ENCODE data around the gene PPP4C.
"Not testable (repeated sequence)": the region's sequence is repeated elsewhere in the genome, so short reads cannot be mapped to it uniquely, and the experiment has no call there.

Gene PPP4C

GRCh38 chr16:30104090-30104489 is 28.3 kb downstream of the PPP4C start:
- no peak for DNase-seq

- DNase-seq = no peak
These were observed 28.7 kb downstream of the PPP4C start for GRCh38 chr16:30104492-30104891.

- no peak for DNase-seq
These were observed 32.5 kb downstream of the PPP4C start for GRCh38 chr16:30108059-30108850.

GRCh38 chr16:30110661-30111060 is 34.9 kb downstream of the PPP4C start:
- no peak for DNase-seq

DNA sequence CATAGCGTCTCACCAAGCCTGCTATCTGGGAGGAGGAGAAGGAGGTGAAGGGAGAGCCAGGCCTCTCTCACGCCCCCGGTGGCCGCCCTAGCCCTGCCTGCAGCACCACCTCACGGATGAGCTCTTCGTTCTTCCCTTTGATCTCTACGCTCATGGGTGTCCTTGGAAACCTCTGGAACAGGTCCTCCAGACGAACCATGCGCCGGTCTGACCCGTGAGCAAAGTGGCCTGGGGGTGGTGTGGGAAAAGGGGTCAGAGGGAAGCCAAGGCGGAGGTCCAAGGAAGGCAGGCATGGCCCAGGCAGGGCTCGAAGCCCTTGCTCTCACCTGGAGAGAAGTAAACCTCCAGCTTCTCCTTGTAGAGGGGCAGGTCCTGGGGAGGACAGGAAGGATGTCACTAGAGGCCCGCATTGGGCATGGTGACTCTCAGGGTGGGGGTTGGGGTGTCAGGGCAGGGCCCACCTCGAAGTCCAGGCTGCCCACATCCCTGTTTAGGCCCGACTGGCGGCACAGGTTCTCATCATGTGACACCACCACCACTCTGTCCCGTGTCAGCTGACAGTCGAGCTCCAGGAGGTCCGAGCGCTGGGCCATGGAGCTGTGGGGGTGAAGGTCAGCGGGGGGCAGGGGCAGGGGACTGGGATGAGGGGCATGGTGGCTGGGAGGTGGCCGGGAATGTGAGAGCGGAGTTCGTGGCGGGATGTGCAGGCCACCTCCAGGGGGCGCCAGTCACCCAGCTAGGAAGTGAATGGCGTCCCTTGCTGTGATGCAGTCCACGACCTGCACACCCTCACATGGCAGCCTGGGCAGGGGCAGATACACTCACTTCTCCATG is 36.6 kb downstream of the PPP4C start:
- peak; percentile 48 to 52 for DNase-seq

DNA sequence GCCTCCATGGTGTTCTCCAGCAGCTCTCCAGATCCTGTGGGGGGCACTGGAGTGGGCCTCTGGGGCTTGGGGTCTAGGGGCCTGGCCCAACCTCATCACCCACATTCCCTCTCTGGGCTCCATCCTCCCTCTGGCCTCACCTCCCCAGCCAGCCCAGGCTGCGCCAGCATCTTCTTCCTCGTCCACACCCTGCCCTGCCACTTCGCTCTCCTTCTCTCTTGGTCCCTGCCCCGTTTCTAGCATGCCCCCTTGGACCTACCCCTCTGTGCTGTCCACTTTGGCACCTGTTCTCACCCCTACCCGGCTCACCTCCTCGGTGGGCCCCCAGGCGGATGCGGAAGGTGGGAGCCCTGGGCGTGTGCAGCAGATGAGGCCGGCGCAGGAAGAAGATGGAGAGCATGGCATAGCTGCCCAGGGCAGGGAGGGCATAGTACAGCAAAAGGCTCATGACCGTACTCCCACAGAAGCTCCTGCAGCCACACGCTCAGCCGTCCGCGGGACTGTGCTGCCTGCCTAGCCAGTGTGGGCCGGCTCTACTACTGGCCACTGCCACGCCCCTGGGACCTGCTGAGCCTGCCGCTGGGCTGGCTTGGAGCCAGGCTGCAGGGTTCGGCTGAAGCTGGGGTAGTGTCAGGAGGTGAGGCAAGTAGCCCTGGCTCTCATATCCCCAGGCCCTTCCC is 37.4 kb downstream of the PPP4C start, which contains the start of gene GDPD3:
Gene GDPD3 (minus strand): TSS at position 507 of the 680 bp plus-strand sequence. CDS start 59 bp downstream, at position 448.
- DNase-seq = no peak

DNA sequence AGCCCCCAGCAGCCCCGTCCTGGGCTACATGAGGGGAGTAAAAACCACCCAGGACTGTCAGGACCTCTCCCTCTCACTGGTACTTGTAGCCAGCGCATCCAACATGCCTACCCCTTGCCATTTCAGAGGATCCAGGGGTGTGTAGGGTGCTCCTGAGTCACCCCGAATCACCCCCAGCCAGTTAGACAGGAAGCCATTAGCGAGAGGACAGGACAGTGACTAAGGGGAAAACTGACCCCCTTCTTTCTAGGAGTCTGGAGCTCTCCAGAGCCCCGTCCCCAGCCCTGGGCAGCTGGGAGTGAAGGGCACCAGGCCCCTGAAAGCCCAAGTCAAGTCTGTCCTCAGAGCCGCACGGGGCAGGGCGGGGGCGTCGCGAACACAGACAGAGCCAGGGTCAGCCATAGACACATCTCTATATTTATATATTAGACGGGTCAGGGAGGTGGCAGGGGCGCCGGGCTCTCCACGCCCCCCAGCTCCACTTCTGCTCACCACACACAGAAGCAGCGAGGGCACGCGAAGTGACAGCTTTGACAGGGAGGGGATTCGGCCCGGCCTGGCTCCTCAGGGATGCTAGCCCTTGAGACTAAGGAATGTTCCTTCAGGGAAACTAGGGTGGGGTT is 38.0 kb downstream of the PPP4C start:
- no peak for DNase-seq

DNA sequence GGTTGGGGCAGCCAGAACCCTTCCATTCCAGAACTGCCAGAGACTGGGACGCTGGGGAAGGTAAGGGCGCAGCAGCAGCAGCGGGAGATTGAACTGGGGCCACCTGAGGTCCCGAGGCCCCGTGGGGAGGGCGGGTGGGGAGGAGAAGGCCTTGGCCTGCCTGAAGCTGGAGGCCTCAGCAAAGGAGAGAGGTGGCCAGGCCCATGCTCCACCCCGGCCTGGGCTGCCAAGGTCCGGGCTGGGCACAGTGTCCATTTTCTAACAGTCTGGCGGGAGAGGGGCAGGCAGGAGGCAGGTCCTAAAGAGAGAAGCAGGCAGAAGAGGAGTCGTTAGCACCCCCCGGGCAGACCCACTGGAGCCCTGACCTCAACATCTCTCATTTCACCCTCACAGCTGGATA is 38.6 kb downstream of the PPP4C start:
- no peak for DNase-seq

DNA sequence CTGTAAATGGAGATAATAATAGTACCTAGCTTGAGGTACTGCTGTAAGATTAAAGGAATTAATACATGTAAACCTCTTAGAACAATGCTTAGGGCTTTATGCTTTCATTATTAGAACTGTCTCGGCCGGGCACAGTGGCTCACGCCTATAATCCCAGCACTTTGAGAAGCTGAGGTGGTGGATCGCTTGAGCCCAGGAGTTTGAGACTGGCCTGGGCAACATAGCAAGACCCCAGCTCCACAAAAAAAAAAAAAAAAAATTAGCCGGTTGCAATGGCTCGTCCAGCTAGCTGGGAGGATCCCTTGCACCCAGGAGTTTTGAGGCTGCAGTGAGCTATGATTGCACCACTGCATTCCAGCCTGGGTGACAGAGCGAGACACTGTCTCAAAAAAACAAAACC is 39.0 kb downstream of the PPP4C start:
- DNase-seq = not testable (repeated sequence)

DNA sequence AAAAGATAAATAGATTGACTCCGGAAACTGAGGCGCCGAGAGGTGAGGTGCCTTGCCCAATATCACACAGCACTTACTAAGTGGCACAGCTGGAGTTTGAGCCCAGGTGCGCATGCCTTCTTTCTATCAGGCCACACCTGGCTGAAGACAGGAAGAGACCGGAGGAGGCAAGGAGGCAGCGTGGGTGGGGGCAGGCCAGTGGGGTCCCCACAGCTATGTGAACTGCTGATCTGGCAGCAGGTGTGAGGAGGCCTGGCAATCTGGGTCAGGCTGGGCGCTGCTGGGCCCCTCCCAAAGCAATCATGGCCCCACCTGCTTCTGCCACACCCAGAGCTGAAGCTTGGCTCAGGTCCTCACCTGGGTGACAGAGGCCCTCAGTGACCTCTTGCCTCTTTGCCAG is 39.4 kb downstream of the PPP4C start:
- DNase-seq = peak in 1 of 2 donors; percentile 31

DNA sequence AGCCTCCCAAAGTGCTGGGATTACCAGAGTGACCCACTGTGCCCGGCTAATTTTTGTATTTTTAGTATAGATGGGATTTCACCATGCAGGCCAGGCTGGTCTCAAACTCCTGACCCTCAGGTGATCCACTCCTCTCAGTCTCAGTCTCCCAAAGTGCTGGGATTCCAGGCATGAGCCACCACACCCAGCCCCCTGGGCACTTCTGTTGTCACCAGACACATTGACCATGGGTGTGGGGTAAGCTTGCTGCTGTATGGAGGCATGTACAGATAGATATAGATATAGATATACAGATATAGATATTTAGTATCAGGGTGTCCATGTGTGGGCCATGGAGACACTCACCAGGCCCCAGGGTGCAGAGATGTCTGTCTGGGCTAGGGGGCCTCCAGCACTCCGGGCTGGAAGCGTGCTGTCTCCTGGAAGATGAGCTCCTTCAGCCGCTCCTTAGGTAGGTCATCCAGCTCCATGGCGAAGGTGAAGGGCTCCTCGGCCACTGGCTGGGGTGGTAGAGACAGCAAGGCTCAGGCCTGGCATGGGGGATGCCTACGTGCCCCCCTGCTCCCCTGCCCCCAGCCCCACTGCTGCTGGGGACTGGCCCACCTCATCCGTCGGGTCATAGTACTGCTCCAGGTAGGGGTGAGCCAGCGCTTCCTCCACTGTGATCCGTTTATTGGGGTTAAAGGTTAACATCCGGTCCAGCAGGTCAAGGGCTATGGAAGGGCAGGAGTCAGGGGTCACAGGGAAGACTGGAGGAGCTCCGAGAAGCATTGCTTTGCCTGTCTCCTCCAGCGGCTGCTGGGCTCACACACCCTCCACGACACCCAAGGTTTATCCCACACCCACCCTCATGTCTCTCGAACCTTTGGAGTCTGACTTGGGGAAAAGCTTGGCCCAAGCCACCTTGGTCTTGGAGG is 40.8 kb downstream of the PPP4C start:
- DNase-seq = no peak

DNA sequence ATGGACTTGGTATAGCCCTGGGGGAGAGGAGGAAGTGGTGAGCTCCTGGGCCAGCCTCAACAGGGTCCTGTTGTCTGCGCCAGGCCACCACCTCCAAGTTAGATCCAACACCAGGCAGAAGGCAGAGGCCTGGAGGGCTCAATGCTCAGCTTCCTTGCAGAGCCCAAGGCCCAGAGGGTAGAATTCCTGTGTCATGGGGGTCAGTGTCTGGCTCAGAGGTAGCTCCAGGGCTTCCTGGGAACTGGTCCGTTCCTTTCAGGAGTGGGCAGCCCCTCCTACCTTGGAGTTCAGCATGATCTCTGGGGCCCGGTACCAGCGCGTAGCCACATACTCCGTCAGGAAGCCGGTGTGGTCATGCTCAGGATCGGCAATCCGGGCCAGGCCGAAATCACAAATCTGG is 42.0 kb downstream of the PPP4C start:
- DNase-seq = no peak

- no peak for DNase-seq
These were observed 43.6 kb downstream of the PPP4C start for GRCh38 chr16:30119428-30119827.

GRCh38 chr16:30120340-30121105 is 44.7 kb downstream of the PPP4C start:
- DNase-seq = no peak

- DNase-seq = no peak
These were observed 46.2 kb downstream of the PPP4C start for GRCh38 chr16:30121741-30122571.

GRCh38 chr16:30122604-30123160 is 46.9 kb downstream of the PPP4C start:
- peak in 1 of 2 donors; percentile 19 for DNase-seq

DNA sequence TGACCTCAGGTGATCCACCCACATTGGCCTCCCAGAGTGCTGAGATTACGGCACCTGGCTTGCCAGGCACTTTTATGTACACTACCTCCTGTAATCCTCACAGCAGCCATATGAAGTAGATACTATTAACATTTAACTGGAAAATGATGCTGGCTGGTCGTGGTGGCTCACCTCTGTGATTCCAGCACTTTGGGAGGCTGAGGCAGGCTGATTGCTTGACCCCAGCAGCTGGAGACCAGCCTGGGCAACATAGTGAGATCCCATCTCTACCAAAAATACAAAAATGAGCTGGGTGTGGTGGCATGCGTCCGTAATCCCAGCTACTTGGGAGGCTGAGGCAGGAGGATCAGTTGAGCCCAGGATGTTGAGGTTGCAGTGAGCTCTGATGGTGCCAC is 49.2 kb downstream of the PPP4C start:
- DNase-seq = no peak

DNA sequence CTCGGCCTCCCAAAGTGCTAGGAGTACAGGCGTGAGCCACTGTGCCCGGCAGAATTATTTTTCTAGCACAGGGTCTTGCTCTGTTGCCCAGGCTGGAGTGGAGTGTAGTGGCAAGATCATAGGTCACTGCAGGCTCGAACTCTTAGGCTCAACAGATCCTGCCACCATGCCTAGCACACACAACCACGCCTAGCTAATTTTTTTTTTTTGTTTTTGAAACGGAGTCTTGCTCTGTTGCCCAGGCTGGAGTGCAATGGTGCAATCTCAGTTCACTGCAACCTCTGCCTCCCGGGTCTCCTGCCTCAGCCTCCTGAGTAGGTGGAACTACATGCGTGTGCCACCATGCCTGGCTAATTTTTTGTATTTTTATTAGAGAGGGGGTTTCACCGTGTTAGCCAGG is 49.9 kb downstream of the PPP4C start:
- DNase-seq = not testable (repeated sequence)

GRCh38 chr16:30127993-30128392 is 52.2 kb downstream of the PPP4C start:
- DNase-seq = no peak
